GM12878 (cell line): ENCODE data around the gene TAS2R41.

Experiments
- CTCF ChIP-seq, 3 experiments: IDR thresholded peaks in 2 of 3; conservative IDR thresholded peaks in 1 of 3; 2 replicates each; pipeline ENCODE4 v1.5.1; 2011; ENCODE audit warnings: low read depth in 3 of 3, low read length in 3 of 3, mild to moderate bottlenecking in 3 of 3, control low read depth in 2 of 3, moderate library complexity in 2 of 3, inconsistent platforms in 1 of 3, mixed read lengths in 1 of 3; ENCODE audit not compliant: control insufficient read depth in 2 of 3, insufficient read depth in 1 of 3; ENCODE audit errors: extremely low read depth in 1 of 3
- EGR1 ChIP-seq, 2 experiments: IDR thresholded peaks; 1 replicate in 1 of 2; 2 replicates in 1 of 2; pipeline ENCODE4 v1.6.1; 2011 to 2012; ENCODE audit warnings: low read depth in 2 of 2, low read length in 2 of 2, borderline replicate concordance in 1 of 2, mild to moderate bottlenecking in 1 of 2, moderate library complexity in 1 of 2
- HCFC1 ChIP-seq: fragments of 150-350 bp; IDR thresholded peaks from 2 replicates; pipeline ENCODE4 v1.6.1; 2014; ENCODE audit warnings: low read length
- JUND ChIP-seq: IDR thresholded peaks from 2 replicates; pipeline ENCODE4 v1.6.1; 2012; ENCODE audit warnings: low read depth, mild to moderate bottlenecking, low read length, improper control_type of control experiment, moderate library complexity
- MAX ChIP-seq: IDR thresholded peaks from 2 replicates; pipeline ENCODE4 v1.6.1; 2012; ENCODE audit warnings: low read depth, low read length, improper control_type of control experiment
- NR2C2 ChIP-seq: IDR thresholded peaks from 2 replicates; pipeline ENCODE4 v1.6.1; 2011; ENCODE audit warnings: borderline replicate concordance, low read depth; ENCODE audit not compliant: control insufficient read depth, insufficient read length
- REST ChIP-seq: IDR thresholded peaks from 2 replicates; pipeline ENCODE4 v1.6.1; 2012; ENCODE audit warnings: mild to moderate bottlenecking, low read depth, low read length

- TF ChIP-seq MAX (no peak), REST (no peak), HCFC1 (no peak), JUND (no peak), EGR1 (IDR thresholded peaks at IDR 0.05; ENCODE audit: borderline replicate concordance in 1 of 2, low read depth in 2 of 2, low read length in 2 of 2) (no peak), NR2C2 (no peak), CTCF (IDR thresholded peaks at IDR 0.05 in 2 of 3, conservative IDR thresholded peaks at IDR 0.05 in 1 of 3; ENCODE audit: control insufficient read depth in 2 of 3, extremely low read depth in 1 of 3, insufficient read depth in 1 of 3, low read depth in 3 of 3, low read length in 3 of 3) (no peak)
Observed at GRCh38 chr7:143479055-143479766, 1.5 kb downstream of the TAS2R41 start.
